Activated CD4-positive, alpha-beta T cell treated with anti-CD3 and anti-CD28 coated beads for 36 hours (primary cell): ENCODE data around the gene TBRG4. TPM values are rescaled to one million over a fixed set of nuclear protein-coding genes. Genes with fewer than 3 reads are reported as not detected.

Experiments
- ATAC-seq: fragments of 200-7000 bp; cut with Tn5 transposase; one replicate; pipeline ENCODE4 v1.10.0; 2021; ENCODE audit warnings: mild to moderate bottlenecking, moderate library complexity
- CTCF ChIA-PET: fragments of 350-600 bp; sonication (Branson Sonifier 250); formaldehyde crosslinking; loops from one replicate; lab custom pipeline; 2021; ENCODE audit warnings: antibody characterized with exemption; lab: Charles Lee
- POLR2A ChIA-PET: fragments of 350-600 bp; sonication (Branson Sonifier 250); formaldehyde crosslinking; loops from one replicate; lab custom pipeline; 2021; ENCODE audit warnings: antibody characterized with exemption, inconsistent platforms; lab: Charles Lee
- DNase-seq: peaks from one replicate; pipeline ENCODE4 v3.0.0-alpha.2; 2020
- H3K27ac Mint-ChIP-seq: one replicate; pipeline ENCODE4 v1.8.0; 2021; ENCODE audit warnings: mixed read lengths
- H3K27me3 Mint-ChIP-seq: one replicate; pipeline ENCODE4 v1.8.0; 2021; ENCODE audit warnings: mixed read lengths
- H3K36me3 Mint-ChIP-seq: one replicate; pipeline ENCODE4 v1.8.0; 2021; ENCODE audit warnings: low read depth, mixed read lengths
- H3K4me1 Mint-ChIP-seq: one replicate; pipeline ENCODE4 v1.8.0; 2021; ENCODE audit warnings: mixed read lengths
- H3K4me3 Mint-ChIP-seq: one replicate; pipeline ENCODE4 v1.8.0; 2021; ENCODE audit warnings: mild to moderate bottlenecking, moderate library complexity, mixed read lengths
- H3K9me3 Mint-ChIP-seq: one replicate; pipeline ENCODE4 v1.8.0; 2021; ENCODE audit warnings: low read depth, mixed read lengths
- intact Hi-C, 2 experiments: fragments of 100-400 bp; cut with DNase I in 1 of 2; cut with micrococcal nuclease in 1 of 2; formaldehyde crosslinking; loops; one replicate each; pipeline versions ENCODE4 v1.14.2 to v1.15.1; 2022 to 2024; cut with DNase I, micrococcal nuclease
- total RNA-seq, 2 experiments: library from RNA; stranded (reverse); gene quantifications; one replicate each; pipeline ENCODE4 v1.2.3, GENCODE V29; 2021

TBRG4 gene
- total RNA-seq, 2 experiments from 2014 or later = 158 to 163 TPM

DNA sequence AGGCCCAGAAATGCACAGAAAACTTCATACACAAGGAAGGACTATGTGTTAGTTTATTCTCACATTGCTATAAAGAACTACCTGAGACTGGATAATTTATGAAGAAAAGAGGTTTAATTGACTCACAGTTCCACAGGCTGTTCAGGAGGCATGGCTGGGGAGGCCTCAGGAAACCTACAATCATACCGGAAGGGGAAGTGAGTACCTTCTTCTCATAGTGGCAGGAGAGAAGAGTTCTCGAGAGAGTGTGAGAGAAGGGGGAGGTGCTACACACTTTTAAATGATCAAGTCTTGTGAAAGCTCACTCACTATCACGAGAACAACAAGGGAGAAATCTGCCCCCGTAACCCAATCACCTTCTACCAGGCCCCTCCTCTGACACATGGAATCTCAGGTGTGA is 29.3 kb upstream of the TBRG4 start:
- H3K36me3 Mint-ChIP-seq = no peaks in the 10 kb centered on the region
- POLR2A ChIA-PET = no interaction called here
- no peak overlapping the region for H3K27ac Mint-ChIP-seq
- CTCF ChIA-PET = no interaction called here
- intact Hi-C loops = no loop called here
- DNase-seq = no peak
- H3K4me3 Mint-ChIP-seq = peak overlapping the region; percentile 16
- H3K9me3 Mint-ChIP-seq = no peaks in the 10 kb centered on the region
- peaks cover 6% of the 10 kb centered on the region for H3K27me3 Mint-ChIP-seq
- H3K4me1 Mint-ChIP-seq = peaks cover 8% of the 10 kb centered on the region
- ATAC-seq = peak; percentile 43

DNA sequence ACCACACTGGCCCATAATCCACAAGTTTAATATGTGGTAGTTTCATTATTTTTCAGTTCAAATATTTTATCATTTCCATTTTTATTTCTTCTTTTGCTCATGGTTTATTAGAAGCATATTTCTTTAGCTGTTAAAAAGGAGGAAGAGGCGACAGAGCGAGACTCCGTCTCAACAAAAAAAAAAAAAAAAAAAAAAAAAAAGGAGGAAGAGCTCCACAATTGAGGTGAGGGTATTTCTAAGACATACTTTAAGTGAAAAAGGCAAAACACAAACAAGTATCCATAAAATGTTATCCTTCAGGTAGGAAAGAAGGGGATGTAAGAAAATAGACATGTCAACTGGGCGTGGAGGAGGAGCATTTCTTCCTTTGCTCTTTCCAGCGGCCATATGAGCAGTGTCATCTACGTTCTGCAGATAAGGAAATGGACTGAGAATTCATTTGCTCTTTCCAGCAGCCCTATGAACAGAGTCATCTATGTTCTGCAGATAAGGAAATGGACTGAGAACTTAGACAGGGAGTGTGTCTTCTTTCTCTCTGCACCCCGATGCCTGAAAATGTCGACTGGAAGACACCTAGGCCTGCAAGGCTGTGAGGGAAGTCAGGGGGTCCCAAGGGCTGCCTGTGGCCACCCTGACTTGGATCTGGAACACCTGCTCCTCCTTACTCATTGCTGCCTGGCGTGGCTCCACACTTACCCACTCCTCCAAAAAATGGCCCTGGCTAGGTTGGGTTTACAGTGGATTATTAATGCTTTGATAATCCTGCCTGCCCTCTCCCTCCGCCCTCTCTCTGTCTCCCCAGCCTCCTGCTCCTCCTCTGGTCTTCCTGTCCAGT is 27.2 kb upstream of the TBRG4 start:
- ChIA-PET CTCF (interaction anchor here (0.7 to 6.4 kb wide), 3 partner anchors 166 to 281 kb away, joined by 4 to 115 read pairs (median 7); no protein-coding TSS in a partner anchor), POLR2A (no interaction called here)
- intact Hi-C loops = loop anchor here (2.0 to 5.0 kb wide), 5 partner anchors 156 to 341 kb away; partner anchors contain the start of gene PPIA (in 1 of the 2)
- no peak overlapping the region for H3K4me3 Mint-ChIP-seq
- H3K4me1 Mint-ChIP-seq = peaks cover 11% of the 10 kb centered on the region
- H3K27ac Mint-ChIP-seq = no peak overlapping the region
- no peaks in the 10 kb centered on the region for H3K36me3 Mint-ChIP-seq
- no peak for DNase-seq
- H3K27me3 Mint-ChIP-seq = no peaks in the 10 kb centered on the region
- no peak for ATAC-seq
- no peaks in the 10 kb centered on the region for H3K9me3 Mint-ChIP-seq

DNA sequence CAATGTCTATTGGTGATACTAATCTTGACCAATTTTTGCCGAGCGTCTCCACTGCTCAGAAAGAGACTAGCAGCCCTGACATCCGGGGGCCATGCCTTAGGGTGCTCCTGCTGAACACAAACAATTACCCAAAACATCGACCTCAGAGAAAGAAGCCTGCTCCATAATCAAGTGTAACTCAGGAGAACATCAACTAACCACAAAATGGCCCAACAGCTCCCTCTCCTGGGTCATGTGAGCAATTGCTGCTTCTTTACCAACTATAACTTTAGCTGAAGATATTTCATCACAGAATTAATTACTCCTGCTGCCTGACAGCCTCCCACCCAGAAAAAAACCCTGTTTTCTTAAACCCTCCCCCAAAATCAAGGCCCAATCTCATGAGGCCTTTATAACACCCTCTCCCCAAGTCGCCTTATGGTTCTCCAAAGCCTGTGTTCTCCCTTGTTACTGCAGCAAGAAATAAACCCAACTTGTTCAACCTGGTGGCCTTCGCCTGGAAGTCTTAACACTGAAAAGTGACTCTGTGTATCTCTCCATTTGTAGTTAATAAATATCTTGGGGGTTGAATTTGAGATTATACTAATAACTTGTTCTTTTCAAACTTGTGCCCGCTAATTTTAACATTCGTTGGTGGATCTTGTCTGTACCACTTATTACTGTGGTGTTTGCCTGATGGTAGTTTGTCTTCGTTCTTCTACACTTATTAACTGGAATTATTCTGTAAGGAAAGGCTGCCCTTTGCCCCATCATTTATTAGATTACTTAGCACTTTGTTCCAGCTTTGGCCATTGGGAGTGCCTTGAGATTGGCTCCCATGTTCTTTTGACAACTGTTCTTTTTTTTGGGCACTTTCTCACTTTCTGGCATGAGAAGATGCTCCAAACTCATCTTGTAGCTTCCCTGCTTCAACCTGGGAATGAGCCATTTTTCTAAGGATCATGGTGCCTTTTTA is 24.9 kb upstream of the TBRG4 start:
- Mint-ChIP-seq H3K36me3 (no peaks in the 10 kb centered on the region), H3K4me1 (peaks cover 11% of the 10 kb centered on the region), H3K27me3 (no peaks in the 10 kb centered on the region), H3K9me3 (no peaks in the 10 kb centered on the region), H3K4me3 (no peak overlapping the region), H3K27ac (no peak overlapping the region)
- intact Hi-C loops = loop anchor here (1.0 to 5.0 kb wide), 8 partner anchors 25 to 548 kb away; partner anchors contain the start of genes H2AZ2 (in 1 of the 2), PPIA (in 1 of the 2) and TBRG4 (in 1 of the 2)
- ChIA-PET POLR2A (interaction anchor here (0.9 to 1.7 kb wide), 4 partner anchors 26 to 163 kb away, joined by 3 to 20 read pairs (median 4); no protein-coding TSS in a partner anchor), CTCF (interaction anchor here (0.6 to 6.4 kb wide), 56 partner anchors 11 to 645 kb away, joined by 3 to 115 read pairs (median 4); partner anchors contain the start of genes CCM2, DDX56, H2AZ2 and MYO1G)
- ATAC-seq (peak; percentile 91), DNase-seq (peak; percentile 82)

DNA sequence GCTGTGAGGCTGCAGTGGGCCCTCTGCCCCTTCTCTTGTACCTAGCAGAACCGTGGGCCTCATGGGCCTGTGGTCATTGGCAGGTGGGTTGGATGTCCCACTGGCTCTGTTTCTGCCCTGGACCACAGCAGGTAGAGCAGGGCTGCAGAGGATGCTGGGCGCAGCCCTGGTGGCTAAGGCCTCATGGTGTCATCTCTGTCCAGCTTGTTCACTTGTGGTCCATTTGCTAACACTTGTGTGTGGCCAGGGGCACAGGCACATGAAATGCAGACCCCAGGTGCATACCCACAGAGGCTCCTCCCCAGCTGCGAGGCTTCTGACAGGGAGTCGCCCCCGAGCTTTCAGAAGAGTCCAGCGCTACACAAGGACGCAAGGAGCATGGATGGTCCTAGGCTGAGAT is 22.4 kb upstream of the TBRG4 start:
- peak overlapping the region; percentile 10 for H3K27ac Mint-ChIP-seq

DNA sequence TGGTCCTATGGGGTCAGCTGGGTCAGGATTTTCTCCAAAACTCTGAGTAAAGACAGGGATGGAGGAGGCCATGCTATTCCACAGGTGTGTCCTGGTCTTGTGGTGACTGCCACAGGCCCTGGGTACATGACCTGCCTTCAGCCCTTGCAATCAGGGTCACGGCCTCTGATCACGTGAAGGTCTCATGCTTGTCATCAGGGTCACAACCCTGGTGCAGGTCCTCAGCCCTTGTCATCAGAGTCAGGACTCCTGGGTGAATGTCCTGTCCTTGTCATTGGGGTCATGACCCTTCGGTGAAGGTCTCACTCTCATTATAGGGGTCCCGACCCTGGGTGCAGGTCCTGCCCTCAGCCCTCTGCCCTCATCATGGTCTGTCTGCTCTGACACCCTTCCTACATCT is 21.9 kb upstream of the TBRG4 start:
- CTCF ChIA-PET = interaction anchor here (0.9 to 6.4 kb wide), 5 partner anchors 20 to 203 kb away, joined by 3 to 115 read pairs (median 3); partner anchors contain the start of gene TBRG4

More for the DNA sequence above, 22.4 kb upstream of the TBRG4 start:
- no peak for ATAC-seq
- intact Hi-C loops = loop anchor here in 1 of 2 experiments (2.0 kb wide), 1 partner anchor 545 kb away; no protein-coding TSS in a partner anchor
- CTCF ChIA-PET = interaction anchor here (0.5 to 6.4 kb wide), 6 partner anchors 21 to 203 kb away, joined by 3 to 115 read pairs (median 3); partner anchors contain the start of gene TBRG4
- Mint-ChIP-seq H3K27me3 (no peaks in the 10 kb centered on the region), H3K36me3 (no peaks in the 10 kb centered on the region), H3K4me1 (peaks cover 8% of the 10 kb centered on the region), H3K9me3 (no peaks in the 10 kb centered on the region), H3K4me3 (no peak overlapping the region)
- no peak for DNase-seq
- POLR2A ChIA-PET = no interaction called here

DNA sequence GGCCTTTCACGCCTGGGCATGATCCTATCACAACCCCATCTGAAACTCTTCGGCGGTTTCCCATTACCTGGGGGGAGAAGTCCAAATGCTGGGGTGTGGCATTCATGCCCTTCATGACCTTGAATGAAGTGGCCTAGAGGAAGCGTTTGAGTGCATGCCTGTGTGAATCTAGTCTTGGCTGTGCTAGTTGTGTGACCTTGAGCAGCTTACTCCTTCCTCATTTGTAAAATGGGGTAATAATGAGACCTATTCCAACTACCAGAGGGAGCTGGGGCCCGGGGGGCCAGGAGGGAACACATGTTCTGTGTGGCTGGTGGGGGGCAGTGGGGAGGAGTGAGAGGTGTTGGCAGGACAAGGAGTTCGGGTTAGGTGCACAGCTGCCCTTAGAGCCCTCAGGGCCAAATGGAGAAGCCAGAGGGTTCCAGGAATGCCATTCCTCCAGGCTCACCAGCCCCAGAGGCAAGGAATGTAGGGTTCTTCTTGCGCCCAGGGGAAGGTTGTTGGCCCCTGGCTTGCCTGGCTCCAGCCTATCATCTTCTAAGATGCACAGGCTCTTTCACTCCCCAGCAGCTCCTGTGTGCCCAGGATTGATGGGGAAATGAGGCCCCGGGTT is 21.3 kb upstream of the TBRG4 start:
- no peak for DNase-seq
- intact Hi-C loops = no loop called here
- Mint-ChIP-seq H3K4me3 (no peak overlapping the region), H3K27ac (peak overlapping the region; percentile 60), H3K4me1 (peaks cover 8% of the 10 kb centered on the region), H3K36me3 (no peaks in the 10 kb centered on the region), H3K27me3 (no peaks in the 10 kb centered on the region), H3K9me3 (no peaks in the 10 kb centered on the region)
- ATAC-seq = no peak
- CTCF ChIA-PET = interaction anchor here (0.6 to 6.4 kb wide), 3 partner anchors 60 to 585 kb away, joined by 3 to 115 read pairs (median 3); no protein-coding TSS in a partner anchor
- POLR2A ChIA-PET = no interaction called here

More for the DNA sequence above, 21.9 kb upstream of the TBRG4 start:
- no peaks in the 10 kb centered on the region for H3K27me3 Mint-ChIP-seq
- no peaks in the 10 kb centered on the region for H3K36me3 Mint-ChIP-seq
- DNase-seq (no peak), ATAC-seq (no peak)
- H3K4me3 Mint-ChIP-seq = no peak overlapping the region
- peaks cover 8% of the 10 kb centered on the region for H3K4me1 Mint-ChIP-seq
- POLR2A ChIA-PET = no interaction called here
- no peaks in the 10 kb centered on the region for H3K9me3 Mint-ChIP-seq
- H3K27ac Mint-ChIP-seq = peak overlapping the region; percentile 10
- intact Hi-C loops = no loop called here

DNA sequence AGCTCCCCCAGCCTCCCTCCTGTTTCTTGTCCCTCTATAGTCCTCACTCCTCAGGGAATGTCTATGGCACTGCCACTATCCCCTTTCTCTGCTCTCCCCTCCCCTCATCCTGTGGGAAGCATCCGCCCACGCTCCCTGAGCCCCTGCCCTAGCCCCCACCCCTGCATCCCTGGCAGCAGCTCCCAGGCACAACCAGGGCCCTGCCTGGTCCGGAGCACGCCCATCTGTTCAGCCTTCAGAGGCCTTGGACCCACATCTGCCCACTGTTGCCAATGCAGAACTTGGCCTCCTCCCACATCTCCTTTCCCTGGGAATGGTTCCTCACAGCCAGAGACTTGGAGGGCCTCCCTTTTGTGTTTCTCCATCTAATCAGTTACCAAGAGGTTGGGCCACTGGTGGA is 20.4 kb upstream of the TBRG4 start:
- Mint-ChIP-seq H3K9me3 (no peaks in the 10 kb centered on the region), H3K4me3 (no peak overlapping the region), H3K4me1 (peaks cover 8% of the 10 kb centered on the region), H3K27me3 (no peaks in the 10 kb centered on the region), H3K36me3 (no peaks in the 10 kb centered on the region), H3K27ac (no peak overlapping the region)
- DNase-seq (no peak), ATAC-seq (no peak)
- ChIA-PET CTCF (interaction anchor here (2.0 kb wide), 1 partner anchor 158 kb away, joined by 6 read pairs; no protein-coding TSS in a partner anchor), POLR2A (no interaction called here)
- intact Hi-C loops = no loop called here

DNA sequence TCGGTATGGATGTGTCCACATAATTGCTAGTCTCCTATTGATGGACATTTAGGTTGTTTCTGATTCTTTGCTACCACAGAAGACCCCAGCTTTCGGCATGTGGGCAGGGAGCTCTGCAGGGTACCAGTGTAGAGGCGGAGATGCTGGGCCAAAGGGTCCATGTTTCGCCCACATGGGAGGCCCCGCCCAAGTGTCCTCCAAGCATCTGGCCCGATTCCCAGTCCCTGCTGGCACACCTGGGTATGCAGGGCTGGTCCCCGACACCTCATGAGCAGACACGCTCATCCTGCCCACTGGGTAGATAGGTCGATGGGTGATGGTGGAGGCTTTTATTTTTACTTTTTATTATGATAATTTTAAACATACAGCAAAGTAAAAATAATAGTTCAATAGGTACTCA is 19.4 kb upstream of the TBRG4 start:
- no peaks in the 10 kb centered on the region for H3K36me3 Mint-ChIP-seq
- no peaks in the 10 kb centered on the region for H3K9me3 Mint-ChIP-seq
- intact Hi-C loops = no loop called here
- no peak overlapping the region for H3K4me3 Mint-ChIP-seq
- no peak for DNase-seq
- H3K27me3 Mint-ChIP-seq = no peaks in the 10 kb centered on the region
- no peak overlapping the region for H3K27ac Mint-ChIP-seq
- POLR2A ChIA-PET = interaction anchor here (0.6 to 0.7 kb wide), 2 partner anchors 27 to 66 kb away, joined by 3 read pairs; no protein-coding TSS in a partner anchor
- peaks cover 4% of the 10 kb centered on the region for H3K4me1 Mint-ChIP-seq
- ATAC-seq = no peak
- CTCF ChIA-PET = interaction anchor here (0.8 to 2.0 kb wide), 2 partner anchors 157 to 218 kb away, joined by 3 to 6 read pairs; no protein-coding TSS in a partner anchor

DNA sequence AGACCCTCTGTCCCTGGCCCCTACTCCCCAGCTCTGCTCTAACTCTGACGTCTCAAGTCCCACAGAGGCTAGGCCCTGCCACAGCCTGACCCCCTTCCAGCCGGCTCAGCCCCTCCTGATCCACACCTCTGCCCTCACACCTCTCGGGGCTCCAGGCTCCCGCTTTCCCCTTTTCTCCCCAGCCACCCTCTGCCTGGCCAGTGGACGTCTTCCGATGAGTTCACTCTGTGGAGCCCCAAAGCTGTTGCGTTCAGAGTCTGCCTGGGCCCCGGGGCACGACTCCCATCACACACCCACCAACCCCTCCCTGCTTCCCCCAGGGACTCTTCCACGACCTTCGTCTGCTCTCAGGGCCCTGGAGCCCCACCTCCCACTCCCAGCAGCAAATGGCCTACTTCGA is 18.4 kb upstream of the TBRG4 start:
- Mint-ChIP-seq H3K27ac (no peak overlapping the region), H3K27me3 (no peaks in the 10 kb centered on the region), H3K9me3 (no peaks in the 10 kb centered on the region), H3K36me3 (no peaks in the 10 kb centered on the region), H3K4me3 (no peak overlapping the region), H3K4me1 (no peaks in the 10 kb centered on the region)
- ChIA-PET POLR2A (no interaction called here), CTCF (interaction anchor here (0.5 kb wide), 1 partner anchor 152 kb away, joined by 3 read pairs; no protein-coding TSS in a partner anchor)
- ATAC-seq (no peak), DNase-seq (no peak)
- intact Hi-C loops = no loop called here

DNA sequence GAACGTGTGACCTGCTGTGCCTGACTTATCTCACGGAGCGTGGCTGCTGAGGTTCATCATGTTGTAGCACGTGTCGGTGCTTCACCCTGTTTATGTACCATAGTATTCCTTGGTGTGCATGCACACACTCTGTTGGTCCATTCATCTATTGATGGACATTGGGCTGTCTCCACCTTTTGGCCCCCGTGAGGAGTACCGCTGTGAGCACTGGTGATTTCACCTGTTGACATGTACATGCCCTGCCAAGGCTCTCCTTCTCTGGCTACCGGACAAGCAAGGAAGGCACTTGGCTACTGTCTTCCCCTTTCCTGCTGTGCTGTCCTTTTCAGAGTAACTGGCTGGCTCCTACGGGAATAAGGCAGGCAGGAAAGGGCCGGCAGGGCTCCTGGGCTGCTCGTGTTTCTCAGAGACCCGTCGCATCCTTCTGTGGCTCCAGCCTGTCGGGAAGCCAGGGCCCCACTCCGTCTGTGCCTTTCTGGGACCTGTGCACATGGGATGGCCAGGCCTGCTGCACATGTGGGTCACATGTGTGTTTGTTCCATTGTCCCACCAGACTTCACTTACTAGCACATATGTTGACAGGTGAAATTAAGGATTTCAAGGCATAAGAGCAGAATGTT is 17.8 kb upstream of the TBRG4 start:
- Mint-ChIP-seq H3K4me1 (no peaks in the 10 kb centered on the region), H3K27me3 (no peaks in the 10 kb centered on the region), H3K4me3 (no peak overlapping the region), H3K27ac (no peak overlapping the region), H3K36me3 (no peaks in the 10 kb centered on the region), H3K9me3 (no peaks in the 10 kb centered on the region)
- CTCF ChIA-PET = no interaction called here
- intact Hi-C loops = no loop called here
- ATAC-seq = no peak
- POLR2A ChIA-PET = no interaction called here
- DNase-seq = no peak
